CD4-positive, alpha-beta T cell treated with Interleukin-1 beta for 1 hour (primary cell): ENCODE results near the gene CAMTA1.

Source experiments
- DNase-seq, 2 donors: peaks; one replicate each; pipeline ENCODE4 v3.0.0-alpha.2; 2020 to 2022

Gene CAMTA1

DNA sequence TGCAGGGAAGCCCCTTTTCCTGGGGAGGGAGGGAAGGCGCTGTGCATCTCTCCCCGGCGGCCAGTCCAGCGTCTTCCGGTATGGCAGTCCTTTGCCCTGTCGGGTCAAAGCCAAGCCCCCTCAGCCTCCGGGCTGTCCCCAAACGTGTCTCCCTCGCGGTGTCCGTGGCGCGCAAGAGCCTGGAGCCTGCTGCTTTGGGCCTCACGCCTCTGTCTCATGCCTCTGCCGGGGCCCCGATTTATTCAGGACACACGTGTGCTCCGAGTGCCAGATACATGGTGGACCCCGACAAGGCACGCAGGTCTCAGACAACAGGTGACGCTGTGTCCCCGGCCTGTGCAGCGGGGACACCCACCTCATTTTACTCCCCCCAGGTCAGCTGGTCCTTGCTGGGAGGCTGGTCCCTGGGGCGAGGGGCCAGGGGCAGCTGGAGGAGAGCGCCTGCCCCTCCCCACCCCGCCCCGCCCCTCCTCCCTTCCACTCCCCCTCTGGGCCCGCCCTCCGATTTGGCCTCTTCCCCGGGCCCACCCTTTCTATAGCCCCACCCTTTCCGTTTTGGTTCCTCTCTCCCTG is 176.7 kb downstream of the CAMTA1 start:
- DNase-seq, result no peak

DNA sequence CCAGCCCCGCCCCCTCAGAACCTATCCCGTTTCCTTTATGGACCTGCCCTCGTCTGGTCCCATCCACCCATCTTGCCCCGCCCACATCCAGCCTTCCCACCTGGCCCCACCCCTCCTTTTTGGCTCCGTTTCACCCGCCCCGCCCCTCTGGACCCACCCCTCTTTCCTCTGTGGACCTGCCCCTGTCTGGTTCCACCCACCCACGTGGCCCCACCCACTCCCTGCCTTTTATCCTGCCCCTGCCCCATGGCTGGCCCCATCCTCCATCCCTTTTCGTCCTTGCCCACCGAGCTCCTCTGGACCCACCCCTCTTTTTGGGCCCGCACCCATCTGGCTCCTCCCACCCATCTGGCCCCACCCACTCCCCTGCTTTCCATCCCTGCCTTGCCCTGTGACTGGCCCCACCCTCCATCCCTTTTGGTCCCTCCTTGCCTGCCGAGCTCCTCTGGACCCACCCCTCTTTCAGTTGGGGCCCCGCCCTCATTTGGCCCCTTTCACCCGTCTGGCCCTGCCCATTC is 177.3 kb downstream of the CAMTA1 start:
- peak; percentile 26 to 31 for DNase-seq

DNA sequence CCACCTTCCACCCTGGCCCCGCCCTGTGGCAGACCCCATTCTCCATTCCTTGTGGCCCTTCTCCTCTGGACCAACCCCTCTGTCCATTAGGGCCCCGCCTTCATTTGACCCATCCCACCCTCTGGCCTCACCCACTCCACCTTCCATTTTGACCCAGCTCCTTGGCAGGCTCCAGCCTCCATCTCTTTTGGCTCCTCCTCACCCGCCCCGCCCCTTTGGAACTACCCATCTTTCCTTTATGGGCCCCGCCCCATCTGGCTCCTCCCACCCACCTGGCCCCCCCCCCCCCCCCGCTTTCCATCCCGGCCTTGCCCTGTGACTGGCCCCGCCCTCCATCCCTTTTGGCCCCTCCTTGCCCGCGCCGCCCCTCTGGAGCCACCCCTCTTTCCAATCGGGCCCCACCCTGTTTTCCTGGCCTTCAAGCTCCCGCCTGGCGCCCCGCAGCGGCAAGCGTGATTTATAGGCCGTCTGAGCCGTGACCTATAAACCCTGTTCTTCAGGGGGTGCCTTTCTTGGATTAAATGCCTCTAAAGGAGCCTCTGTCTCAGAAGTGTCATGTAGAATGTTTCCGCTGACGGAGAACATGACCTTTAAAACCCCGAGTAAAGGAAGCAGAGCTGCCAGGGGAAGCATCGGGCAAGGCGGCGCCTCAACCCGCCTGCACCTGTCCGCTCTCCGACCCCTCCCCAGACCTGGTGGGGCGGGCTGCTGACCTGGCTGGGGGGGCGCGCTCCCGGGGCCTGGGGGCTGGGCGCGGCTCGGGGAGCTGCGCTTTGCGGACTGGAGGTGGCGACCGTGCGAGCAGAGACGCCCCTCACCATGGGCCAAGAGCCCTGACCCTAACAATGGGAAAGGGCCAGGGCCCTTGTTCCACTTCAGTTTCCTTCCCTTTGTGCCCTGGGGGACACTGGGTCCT is 178.0 kb downstream of the CAMTA1 start:
- DNase-seq, result peak; percentile 15 to 32

DNA sequence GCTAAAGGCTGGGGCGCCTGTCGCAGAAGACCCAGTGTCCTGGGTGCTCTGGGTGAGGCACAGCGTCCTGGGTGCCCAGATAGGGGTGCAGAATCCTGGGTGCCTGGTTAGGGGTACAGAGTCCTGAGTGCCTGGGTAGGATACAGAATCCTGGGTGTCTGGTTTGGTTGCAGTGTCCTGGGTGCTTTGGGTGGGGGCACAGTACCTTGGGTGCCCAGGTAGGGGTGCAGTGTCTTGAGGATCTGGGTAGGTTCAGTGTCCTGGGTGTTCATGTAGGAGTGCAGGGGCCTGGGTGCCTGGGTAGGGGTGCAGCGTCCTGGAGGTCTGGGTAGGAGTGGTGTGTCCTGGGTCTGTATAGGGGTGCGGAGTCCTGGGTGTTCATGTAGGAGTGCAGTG is 178.7 kb downstream of the CAMTA1 start:
- DNase-seq, result no peak

DNA sequence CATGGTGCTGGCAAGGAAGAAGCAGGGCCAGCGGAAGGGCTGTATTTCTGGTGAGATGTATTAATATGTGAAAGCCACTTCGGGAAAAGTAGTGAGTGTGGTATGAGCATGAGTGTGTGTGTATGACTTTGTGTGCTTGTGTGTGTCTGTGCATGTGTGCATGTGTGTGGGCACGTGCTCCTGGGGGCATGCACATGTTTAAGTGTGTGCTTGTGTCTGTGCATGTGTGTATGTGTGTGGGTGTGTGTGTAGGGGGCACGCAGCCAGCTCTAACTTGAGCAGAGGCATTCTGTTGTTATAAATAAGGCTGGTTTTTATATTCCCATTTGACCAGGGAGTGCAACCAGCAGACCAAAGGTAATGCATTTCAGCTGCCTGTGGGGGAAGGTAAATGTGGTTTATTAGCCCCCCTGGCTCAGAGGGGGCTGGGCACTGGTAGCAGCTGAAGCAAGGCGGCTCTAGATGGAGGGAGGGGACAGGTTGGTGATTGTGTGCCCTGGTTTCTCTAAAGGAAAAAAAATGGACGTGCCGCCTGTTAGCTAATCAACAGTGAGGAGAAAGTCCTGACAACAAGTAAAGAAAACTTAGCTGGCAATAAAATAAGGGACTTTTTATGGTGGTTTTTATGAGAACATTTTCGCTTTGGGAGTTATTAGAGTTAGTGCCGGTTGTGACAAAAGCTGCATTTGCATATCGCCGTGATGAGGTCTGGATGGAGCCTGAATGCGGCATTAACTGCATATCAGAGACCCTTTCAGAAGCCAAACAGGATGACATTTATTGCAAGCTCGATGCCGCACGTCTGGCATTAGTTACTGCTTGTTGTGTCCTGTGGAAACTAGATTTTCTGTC is 180.1 kb downstream of the CAMTA1 start:
- no peak for DNase-seq

DNA sequence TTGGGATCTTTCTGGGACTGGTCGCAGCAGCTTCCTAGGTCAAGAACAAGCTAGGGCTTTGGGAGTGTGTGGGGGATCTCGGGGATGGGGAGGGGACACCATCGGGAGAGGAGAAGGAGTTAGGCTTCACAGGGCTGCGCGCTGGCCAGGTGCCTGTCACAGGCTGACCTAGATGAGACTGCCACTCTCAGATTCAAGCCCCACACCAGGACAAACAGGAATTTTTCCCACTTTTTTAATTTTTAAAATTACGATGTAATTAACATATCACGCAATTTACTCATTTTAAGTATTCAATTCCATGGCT is 180.6 kb downstream of the CAMTA1 start:
- DNase-seq, result no peak

DNA sequence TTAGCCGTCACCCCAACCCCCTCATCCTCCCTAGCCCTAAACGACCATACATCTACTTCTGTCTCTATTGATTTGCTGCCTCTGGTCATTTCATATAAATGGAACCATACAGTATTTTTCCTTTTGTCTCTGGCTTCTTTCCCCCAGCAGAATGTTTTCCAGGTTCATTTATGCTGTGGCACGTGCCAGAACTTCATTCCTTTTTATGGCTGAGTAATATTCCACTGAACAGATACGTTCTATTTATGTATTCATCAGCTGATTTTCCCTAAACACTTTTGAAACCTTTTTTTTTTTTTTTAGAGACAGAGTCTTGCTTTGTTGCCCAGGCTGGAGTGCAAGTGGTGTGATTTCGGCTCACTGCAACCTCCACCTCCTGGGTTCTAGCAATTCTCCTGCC is 181.1 kb downstream of the CAMTA1 start:
- no peak for DNase-seq

DNA sequence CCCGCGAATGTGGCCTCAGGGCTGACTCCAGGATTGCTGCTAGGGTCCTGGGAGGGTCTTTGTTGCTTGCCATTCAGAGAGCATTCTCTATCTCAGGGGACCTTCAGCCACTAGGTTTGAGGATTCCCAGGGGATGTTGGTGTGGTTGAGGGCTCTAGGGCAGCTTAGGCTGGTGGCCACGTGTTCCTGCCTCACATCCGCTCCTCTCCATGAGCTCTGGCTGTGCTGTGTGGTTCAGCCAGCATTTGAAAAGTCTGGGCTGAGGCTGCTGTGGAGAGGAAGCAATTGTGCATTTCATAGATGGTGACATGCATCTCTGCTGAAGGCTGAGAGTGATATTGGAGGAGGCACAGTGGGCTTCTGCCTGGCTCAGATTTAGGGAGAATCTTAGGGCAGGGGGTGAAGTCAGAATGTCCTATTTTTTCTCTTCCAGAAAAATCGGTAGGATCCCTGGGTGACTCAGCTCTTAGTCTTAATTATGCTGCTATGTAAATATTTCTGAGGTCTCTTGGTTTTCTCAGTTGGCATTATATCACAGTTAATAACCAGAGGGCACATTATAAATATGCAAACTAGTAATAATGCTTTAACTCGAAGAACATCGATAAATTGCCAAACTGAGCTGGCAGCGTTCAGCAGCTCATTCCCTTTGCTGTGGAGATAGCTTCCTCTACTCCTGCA is 182.3 kb downstream of the CAMTA1 start:
- DNase-seq, result no peak

DNA sequence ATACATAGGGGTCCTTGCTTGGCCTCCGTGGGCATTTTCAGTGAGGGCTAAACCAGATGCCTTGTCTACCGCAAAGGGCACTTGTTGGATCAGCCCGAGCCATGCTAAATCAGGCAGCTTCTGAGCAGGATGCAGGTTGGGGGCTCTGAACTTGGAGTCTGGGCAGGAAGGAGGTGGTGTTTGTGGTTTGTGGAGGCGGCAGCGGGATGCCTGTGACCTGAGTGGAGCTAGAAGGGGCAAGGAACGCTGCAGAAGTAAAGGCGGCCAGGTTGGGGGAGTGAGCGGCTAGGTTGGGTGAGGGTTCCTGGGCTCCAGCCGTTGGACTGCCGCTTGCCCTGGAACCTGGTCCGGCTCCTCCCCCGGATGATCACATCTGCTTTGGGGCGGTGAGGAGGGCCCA is 183.9 kb downstream of the CAMTA1 start:
- DNase-seq, result no peak

DNA sequence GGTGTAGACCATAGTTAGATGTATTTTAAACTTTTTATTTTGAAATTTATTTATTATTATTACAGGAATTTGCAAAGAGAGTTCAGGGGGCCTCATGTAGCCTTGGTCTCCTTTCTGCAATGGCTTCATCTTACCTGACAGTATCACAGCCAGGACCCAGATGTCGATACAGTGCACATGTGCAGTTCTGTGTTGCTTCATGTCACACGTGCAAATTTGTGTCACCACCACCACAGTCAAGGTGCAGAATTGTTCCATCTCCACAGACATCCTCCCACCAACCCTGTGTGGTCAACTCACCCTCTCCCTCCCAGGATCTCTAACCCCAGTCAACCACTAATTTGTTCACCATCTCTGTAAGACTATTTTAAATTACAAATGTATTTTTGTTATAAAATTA is 184.5 kb downstream of the CAMTA1 start:
- DNase-seq, result no peak

DNA sequence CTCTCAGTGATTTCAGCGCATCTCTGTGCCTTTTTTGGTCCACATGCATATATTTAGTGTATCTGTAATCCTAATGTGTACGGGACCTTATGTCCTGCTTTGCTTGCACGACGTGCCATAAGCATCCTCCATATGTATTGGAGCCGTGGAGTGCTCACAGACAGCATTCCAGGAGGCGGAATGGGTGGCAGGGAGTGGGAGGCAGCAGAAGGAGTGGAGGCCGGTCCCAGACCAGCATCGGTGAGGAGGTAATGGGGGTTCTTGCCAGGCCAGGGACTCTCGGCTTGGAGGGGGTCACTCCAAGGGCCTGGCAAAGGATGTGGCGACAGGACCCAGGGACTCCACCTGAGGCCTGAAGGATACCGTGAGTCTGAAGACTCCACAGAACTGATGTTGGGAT is 185.0 kb downstream of the CAMTA1 start:
- DNase-seq, result no peak

DNA sequence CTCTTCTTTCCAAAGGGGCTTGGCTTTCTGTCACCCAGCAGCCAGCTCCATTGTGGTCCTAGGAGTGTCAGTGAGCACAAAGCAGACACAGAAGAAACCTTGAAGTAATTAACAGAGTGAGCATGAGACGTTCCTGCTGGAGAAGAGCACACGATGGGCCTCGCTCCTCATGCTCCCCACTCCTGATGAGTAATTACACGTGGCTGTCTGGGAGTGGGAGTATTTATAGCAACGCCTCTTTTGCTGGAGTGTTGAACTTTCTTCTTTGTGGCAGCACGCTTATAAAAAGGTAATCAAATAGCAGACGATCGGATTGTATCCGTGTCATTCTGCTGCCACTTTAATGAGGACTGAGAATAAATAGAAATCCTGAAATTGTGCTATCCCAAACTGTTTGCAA is 185.8 kb downstream of the CAMTA1 start:
- DNase-seq, result no peak

DNA sequence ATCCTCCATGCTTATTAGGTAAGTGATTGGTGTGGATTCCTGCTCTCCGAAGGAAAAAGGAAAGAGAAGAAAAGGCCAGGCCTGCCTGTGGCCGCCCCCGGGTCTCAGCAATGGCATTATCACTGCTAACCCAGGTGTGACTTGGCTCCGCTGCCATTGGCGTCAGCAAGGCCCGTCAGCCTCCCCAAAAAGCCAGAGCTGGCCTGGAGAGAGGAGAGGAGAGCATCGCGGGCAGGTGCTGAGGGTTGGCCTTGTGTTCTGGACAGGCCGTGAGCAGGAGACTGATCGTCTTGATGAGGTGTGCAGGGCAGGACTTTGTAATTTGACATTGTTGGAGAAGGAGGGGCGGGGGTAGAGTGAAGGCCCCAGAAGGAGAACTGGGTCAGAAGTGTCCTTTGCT is 186.4 kb downstream of the CAMTA1 start:
- no peak for DNase-seq

DNA sequence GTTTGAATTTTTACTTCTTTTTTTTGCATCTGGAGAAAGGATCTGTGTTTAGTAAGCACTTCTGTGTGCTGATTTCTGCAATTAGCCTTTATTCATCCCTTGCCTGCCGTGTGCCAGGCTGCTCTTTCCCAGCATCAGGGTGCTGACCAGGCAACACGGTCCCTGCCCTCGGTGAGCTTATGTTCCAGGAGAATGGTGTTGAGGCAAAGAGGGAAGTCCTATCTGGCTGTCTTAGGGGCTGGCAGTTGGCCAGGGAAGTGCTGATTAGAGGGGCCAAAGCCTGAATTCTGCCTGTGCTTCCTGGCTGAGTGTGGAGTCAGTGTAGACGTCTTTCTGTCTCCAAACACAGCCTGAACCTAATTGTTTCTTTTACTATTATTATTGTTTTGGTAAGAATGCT is 187.1 kb downstream of the CAMTA1 start:
- DNase-seq, result no peak

DNA sequence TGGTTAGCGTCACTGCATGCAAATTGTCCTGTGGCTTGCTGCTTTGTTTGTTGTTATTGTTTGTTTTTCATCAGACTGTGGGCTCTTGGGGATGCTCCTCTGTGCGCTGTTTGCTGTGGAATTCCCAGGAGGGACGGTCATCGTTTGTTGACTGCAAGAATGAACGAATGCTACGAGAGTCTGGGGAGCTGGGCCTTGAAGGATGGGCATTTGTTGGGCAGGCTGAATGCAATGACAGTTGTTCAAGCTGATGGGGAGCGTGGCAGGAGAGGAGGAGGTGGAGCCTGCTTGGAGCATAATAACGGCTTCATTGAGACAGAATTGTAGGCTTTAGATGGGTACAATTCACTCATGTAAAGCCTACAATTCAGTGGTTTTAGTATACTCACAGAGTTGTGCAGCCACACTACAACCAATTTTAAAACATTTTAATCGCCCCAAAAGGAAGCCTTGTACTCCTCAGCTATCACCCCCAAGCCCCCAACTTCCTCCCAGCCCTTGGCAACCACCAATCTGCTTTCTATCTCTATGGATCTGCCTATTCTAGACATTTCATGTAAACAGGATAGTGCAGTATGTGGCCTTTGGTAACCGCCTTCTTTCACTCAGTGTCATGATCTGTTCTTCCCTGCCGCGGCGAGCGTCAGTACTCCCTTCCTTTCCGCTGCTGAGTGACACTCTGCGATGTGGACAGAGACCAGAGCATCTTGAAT is 190.2 kb downstream of the CAMTA1 start:
- DNase-seq, result no peak

DNA sequence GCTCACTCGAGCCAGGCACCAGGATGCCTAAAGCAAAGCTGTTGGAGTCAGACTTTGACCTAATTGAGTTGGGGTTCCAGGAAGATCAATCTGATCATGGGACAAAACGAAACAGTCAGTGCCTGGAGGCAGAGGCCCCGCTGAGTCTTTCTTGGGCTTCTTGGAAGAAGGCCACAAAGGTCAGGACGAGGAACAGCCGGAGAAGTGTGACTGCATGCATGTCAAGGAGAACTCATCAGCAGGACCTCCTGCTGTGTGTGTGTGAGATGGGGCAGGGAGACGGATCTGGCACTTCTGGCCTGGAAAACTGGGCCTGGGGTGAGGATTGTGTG is 190.8 kb downstream of the CAMTA1 start:
- DNase-seq, result no peak

DNA sequence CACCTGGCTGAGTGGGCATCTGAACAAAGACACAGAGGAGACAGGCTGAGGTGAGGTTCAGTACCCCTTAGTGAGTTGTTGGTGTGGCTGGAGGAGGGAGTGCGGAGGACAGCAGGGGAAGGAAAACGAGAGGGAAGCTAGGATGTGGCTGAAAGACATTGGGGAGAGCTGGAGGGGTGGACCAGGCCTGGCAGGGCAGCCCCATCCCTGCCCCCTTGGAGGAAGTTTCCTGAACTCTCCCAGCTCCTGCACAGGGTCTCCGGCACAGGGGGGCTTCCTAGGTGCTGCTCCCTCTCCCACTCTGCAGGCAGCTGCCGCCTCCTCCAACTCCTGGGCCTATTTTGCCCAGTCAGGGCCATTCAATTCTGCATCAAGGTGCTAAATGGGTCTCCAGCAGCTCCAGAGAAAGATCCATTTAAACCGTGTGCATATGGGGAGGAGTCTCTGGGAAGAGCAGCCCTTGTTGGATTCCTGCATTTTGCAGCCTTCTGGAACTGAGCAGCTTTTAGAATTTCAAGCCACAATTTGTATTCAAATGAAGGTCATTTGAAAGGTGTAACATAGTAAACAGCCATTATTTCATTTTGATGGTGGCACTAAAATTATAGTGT is 193.9 kb downstream of the CAMTA1 start:
- no peak for DNase-seq

DNA sequence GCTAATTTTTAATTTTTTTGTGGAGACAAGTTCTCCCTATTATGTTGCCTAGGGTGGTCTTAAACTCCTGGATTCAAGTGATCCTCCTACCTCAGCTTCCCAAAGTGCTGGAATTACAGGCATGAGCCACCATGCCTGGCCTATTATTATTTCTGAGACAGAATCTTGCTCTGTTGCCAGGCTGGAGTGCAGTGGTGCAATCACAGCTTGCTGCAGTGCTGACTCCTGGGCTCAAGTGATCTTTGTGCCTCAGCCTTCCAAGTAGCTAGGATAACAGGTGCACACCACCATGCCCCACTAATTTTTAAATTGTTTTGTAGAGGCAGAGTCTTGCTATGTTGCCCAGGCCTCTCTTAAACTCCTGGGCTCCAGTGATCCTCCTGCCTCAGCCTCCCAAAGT is 196.3 kb downstream of the CAMTA1 start:
- no peak for DNase-seq

DNA sequence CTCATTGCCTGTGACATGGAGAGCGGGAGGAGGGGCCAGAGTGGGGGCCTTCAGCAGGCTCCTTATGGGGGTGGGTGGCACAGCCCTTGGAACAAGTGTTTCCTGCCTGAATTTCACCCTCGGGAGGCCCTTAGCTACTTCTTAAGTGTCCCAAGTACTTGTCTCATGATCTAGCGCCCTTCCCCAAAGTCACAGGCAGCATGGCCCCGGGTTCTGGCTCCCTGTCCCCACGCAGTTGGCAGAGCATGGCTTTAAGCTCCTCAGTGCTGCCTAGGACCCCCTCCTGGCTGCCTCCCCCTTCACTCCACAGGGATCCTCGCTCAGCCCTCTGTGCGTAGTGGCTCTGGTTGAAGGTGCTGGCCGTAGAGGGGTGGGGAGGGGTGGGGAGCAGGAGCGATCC is 197.2 kb downstream of the CAMTA1 start:
- DNase-seq, result no peak

DNA sequence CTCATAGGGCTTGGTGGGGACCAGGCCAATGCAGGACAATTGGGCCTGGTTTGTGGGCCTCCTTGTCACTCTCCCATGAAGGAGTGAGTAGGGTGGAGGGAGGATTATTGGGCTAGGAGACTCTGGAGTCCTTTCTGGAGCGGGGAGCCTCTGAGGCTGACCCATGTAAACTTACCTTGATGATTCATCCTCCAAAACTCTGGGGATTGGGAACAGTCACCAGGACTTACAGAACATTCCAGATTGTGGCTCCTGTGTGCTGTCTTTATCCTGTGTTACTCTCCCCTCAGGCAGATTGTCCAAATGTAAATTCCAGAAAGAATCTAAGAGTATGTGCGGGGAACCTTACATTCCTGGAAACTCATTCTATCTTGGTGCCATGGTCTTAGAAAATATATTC is 197.6 kb downstream of the CAMTA1 start:
- DNase-seq, result no peak

DNA sequence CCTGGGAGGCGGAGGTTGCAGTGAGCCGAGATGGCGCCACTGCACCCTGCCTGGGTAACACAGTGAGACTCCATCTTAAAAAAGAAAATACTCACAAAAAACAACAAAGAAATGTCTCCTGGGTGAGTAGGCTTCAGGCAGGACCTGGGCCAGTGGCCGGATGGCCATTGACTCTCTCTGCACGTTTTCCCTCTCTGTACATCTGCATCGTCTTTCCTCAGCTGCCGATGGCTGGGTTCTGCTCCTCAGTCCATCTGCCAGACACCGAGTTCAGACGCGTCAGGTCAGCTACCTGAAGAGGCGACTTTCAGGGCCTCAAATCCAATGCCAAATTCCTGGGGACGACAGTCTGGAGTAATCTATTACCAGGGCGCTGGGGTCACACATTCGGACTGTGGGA is 199.3 kb downstream of the CAMTA1 start:
- no peak for DNase-seq

DNA sequence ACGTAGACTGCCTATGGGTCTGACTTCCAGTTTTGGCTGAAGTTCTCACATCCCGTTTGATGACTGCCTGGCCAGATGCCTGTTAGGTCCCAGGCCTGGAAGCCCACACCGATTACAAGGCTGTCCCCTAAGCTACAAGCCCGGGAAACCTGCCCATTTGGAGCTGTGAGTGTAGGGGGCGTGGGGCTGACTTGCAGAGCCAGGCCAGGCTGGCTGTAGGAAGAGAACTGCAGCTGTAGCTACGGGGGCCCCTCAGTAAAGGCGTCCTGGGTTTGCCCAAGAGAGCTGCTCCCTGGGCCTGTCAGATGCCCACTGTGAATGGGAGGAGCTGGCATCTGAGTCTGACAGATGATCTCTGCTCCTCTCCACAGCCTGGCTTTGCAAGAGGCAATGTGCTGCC is 199.7 kb downstream of the CAMTA1 start:
- no peak for DNase-seq
